HG03432 (cell line): ENCODE data around the gene POLG.

Experiments
- ATAC-seq: cut with Tn5 transposase; IDR thresholded peaks from one replicate; pipeline ENCODE4 v1.9.1; 2021; ENCODE audit warnings: mild to moderate bottlenecking, moderate library complexity; ENCODE audit not compliant: unreplicated experiment

The POLG gene

GRCh38 chr15:89356634-89357298 lies 22.1 kb upstream of the POLG start:
- no peak for ATAC-seq

DNA sequence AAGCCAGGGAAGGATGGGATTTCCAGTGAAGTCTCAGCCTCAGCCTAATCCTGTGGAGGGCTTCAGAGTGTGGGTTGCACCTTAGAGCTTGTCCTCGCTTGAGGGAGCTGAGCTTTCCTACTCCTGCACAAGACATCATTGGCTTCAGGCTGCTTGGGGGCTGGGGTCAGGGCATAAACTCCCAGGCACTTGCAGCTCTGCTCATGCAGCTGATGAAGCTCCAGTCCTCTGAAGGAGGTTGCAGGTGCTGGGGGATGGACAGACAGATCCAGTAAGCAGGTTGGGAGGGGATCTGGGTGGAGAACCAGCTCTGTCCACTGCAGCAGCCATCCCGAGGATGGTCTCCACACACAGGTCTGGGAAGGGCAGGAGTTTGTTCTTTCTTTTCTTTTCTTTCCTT lies 19.4 kb upstream of the POLG start:
- no peak for ATAC-seq

- no peak for ATAC-seq
These were observed 17.9 kb upstream of the POLG start for GRCh38 chr15:89352476-89352875.

- no peak for ATAC-seq
These were observed 14.6 kb upstream of the POLG start for GRCh38 chr15:89349206-89349558.

GRCh38 chr15:89346516-89347231 lies 12.1 kb upstream of the POLG start:
- ATAC-seq, result no peak

GRCh38 chr15:89345248-89345647 lies 10.6 kb upstream of the POLG start:
- ATAC-seq, result no peak

- no peak for ATAC-seq
These were observed 8.2 kb upstream of the POLG start for GRCh38 chr15:89342840-89343239.

- no peak for ATAC-seq
These were observed 6.8 kb upstream of the POLG start for GRCh38 chr15:89341316-89342005.

GRCh38 chr15:89340573-89340972 lies 5.9 kb upstream of the POLG start:
- no peak for ATAC-seq

DNA sequence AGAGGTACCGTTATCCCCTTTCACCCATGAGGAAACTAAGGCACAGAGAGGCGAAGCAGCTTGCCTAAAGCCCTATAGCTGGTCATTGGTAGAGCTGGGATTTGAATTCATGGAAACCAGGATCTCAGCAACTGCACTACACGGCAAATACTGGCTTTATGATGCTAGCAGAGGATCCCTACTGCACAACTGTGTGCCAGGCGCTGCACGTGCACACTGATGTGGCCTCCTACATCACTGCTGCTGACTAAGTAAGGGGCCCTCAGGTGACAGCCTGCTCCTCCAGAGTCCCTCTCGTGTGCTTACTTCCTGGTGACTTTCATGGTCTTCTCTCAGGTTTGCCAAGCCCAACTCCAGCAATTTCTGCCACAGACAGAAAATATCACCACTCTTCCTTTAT lies 3.4 kb upstream of the POLG start:
- no peak for ATAC-seq

- ATAC-seq, result no peak
These were observed 846 bp upstream of the POLG start for GRCh38 chr15:89335298-89336041.

DNA sequence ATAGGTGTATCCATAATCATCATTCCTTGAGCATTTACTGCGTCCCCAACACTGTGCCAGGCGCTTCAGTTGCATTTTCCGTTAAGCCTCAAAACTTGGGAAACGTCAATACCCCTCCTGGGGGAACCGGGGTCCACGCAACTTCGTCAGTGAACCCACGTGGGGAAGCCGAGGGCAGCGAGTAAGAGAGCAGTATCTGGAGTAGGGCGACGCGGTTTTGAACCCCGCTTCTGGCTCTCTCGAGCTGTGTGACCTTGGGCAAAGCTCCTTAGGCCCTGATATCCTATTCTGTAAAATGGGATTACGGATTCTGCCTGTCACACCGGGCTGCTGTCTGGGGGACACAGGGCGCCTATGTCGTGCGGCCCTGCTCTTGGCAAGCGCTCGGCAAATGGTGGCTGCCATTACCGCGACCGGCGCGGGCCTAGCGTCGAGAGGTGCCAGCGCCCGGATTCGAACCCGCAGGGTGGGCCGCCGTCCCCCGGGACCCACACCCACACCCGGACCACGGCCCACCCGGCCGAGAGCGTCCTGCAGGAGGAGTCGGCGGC lies 590 bp downstream of the POLG start:
- peak; percentile 0 for ATAC-seq

DNA sequence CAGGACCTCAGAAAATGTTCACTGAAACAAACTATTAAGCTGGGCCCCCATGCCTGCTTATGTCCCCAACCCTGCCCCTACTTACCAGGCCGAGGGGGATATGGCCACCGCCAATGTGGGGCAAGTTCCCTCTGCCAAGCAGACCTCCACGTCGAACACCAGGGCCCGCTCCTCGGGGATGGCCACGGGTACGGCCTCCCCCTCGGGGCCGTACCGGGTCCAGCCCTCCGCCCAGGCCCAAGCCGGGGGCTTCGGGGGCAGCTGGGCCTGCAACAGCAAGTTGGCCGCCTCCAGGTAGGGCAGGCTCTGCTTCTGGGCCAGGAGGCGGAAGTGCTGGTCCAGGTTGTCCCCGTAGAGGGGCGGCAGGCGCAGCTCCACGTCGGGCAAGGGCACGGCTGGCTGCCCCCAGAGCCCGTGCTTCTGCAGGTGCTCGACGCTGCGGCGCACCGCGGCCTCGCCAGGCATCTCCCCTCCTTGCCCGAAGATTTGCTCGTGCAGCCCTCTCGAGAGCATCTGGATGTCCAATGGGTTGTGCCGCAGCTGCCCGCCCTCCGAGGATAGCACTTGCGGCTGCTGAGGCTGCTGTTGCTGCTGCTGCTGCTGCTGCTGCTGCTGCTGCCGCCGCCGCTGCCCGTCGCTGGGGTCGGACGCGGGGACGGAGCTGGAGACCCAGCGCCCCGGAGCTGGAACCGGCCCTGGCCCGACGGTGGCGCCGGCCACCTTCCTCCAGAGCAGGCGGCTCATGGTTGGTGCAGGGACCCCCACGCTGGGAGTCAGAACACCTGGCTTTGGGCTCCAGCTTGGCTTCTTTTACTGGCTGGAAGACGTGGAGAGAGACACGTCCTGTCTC lies 1.4 kb downstream of the POLG start:
- ATAC-seq, result no peak

DNA sequence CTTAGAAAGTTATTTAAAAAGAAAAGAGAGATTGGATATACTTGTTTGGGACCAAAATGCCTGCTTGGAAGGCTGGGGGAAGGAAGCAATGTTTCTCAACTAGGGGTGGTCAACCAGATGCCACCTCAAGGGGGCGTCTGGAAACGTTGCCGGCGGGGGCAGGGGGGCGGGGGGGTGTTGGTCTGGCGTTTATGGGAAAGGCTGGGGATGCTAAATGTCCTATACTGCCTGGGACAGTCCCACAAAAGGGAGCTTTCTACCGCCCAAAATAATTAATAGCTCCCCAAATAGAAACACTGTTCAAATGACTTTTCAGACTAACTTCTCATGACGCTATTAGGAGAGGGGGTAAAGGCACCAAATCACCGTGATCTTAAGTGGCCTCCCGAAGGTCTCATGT lies 2.2 kb downstream of the POLG start:
- ATAC-seq, result no peak

DNA sequence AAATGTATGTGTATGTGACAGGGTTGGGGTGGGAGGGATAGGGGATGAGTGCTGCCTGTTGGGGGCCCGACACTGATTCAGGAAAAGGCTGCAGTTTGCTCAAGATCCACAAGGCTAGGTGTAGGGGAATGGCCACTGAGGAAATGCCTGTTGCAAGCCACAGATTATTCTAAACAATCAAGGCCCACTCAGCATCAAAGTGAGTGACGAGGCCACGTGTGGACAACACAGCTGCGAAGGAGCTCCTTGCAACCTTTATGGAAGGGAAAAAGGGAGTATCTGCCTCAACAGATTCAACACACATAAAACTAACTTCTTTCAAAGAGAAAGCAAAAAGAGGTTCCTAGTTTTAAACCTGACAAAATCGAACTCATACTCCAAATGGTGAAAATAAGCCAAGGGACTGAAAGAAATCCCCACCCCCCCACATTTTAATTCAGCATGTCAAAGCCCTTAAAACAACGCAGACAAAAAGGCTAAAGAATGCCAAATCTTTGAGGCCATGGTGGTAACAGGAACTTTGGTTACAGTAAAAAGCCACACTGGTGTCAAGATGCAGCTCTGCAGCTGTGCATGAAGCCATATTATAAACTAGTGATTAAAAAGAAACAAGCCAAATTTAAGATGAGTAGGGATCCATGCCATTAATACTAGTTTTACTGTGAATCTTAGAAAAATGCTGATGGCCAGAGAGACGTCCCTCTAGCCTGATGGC lies 3.6 kb downstream of the POLG start:
- ATAC-seq, result no peak

GRCh38 chr15:89330119-89330518 lies 4.5 kb downstream of the POLG start:
- ATAC-seq, result no peak

DNA sequence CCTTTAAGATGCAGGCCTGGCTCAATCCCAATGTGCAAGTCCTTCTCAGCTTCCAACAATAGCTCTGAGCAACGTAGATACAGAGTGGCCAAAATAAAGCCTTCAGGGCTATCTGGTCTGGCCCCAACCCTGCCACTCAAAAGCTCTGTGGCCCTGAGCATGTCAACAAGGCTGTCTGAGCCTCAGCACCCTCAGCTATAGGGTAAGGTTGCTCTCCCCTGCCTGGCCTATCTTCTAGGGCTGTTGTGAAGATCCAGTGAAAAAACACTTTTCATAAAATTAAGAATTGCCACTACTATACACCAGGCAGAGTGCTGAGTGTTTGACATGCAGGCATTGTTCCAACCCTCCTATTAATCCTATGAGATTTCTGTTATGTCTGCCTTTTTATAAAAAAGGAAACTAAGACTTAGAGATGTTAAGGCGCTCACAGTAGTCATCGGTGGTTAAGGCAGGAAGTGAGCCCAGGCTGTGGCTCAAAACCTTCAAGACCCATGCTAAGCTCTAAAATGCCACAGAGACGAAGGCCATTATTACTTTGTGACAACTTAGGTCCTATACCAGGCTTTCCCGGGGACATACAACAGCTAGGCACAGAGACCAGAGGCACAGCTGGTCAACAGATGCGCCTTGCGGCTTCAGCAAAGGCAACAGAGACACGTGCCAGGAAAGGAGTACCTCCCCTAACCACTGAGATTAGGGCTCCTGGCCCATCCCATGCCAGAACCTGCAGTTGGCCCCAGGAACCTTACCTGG lies 5.1 kb downstream of the POLG start:
- ATAC-seq, result no peak

DNA sequence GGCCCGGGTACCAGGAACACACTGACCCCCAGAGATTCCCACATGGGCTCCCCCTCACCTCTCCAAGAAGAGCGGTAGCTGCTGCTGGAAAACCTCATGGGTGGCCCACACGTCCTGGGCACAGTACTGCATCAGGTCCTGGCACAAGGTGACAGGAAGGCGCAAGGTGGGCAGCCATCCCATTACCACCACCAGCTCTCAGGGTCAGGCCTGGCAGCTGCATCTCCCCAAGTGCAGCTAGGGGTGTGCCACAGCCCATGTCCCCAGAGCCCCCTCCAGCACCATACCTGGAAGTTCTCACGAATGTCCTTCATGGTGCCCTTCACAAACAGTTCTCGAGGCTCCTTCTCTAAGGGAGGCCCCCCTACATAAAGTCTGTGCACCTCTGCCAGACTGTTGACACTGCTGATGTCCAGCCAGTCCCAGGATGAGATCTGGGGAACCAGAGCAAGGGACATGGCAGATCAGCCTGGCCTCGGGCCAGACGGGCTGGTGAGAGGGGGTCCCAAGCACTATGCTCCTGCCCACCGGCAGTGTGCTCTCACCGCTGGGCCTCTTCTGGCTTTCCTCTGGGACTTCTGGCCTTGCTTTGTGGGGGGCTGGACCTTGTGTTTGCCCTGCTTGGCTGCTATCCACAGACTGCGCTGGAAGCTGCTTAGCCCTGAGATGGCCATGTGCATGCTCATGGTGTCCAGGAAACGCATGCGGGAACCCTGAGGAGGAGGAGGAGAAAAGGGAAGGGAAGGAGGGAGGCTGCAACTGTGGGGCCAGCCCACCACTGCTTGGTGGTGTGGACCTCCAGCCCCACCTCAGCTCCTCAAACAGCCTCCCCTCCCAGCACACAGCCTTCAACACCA lies 6.0 kb downstream of the POLG start:
- no peak for ATAC-seq
